Measurements from ENCODE around the gene CRISP1.
"Not testable (repeated sequence)": the region's sequence is repeated elsewhere in the genome, so short reads cannot be mapped to it uniquely, and the experiment has no call there.

CRISP1 gene, protein sequence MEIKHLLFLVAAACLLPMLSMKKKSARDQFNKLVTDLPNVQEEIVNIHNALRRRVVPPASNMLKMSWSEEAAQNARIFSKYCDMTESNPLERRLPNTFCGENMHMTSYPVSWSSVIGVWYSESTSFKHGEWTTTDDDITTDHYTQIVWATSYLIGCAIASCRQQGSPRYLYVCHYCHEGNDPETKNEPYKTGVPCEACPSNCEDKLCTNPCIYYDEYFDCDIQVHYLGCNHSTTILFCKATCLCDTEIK

DNA sequence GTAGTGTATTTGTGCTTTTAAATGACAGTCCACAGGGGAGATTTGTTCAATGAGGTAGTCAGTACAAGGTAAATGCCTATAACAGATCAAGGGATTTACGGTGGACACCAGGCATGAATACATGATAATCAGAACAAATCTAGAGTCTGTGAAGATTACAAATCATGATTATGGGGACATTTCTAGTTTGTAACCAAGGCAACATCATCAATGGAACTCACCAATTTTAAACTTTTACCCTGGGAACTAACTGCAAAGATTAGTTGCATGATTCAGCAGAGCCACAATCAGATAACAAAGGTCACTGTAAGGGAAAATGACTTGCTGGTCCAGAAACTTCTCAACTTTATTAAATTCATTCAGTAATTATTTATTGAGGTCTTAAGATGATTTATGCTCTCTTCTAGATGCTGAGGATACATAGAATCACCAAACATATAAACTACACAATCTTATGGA is at the start of gene CRISP1:
TSS of gene CRISP1 (minus strand) at position 51 of the 459 bp plus-strand sequence. CDS start 9,135 bp downstream, outside the sequence.
- DNase-seq: no peak

DNA sequence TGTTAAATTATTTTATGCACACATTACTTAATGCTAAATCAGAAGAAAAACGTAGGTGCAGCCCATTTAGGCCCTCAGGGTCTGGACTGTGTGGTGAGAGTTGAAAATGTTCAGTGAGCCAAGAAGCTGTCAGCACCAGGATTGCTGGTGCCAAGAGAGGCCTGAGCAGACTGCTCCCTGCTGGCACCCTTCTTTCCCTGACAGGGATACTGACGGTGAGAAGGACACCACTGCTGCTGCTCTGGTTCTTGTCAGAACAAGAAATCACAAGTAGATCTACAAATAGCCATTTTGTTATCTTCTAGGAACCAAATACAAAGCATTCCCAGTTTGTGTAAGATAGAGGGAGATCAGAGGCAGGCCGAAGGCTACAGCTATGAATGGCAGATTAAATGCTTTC is 48.7 kb upstream of the CRISP1 start:
- DNase-seq: no peak

DNA sequence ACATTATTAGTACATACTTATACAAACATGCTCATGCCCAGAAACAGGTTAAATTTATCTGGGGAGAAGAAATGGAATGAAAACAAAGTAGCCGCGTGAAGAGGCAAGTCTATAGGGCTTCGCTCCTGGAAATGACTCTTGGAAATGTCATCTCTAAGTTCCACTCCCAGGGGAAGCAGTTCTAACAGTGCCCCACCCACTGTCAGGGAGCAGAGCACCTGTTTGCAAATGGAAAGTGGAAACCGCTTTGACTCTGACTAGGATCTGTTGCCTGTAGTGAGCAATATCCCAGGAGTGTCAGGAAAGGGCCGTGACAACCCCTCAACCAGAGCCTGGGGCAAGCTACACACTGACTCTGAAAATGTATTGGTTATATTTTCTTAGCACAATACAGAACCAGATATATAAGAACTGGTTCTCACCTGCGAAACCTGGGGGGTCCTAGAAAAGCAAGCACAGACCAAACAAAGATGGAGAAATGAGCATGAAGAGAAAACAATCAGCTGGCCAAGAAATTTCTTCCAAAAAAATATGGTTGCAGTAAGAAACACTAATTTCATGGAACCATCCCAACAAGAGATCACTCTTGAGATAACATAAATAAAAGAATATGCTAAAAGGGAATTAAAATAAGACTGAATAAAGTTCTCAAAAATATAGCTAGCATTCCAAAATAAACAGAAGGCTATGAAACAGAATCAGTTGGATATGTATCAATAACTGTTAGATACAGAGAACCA is 47.5 kb upstream of the CRISP1 start:
- no peak for DNase-seq

- DNase-seq: no peak
These were observed 45.9 kb upstream of the CRISP1 start for GRCh38 chr6:49912196-49912595.

DNA sequence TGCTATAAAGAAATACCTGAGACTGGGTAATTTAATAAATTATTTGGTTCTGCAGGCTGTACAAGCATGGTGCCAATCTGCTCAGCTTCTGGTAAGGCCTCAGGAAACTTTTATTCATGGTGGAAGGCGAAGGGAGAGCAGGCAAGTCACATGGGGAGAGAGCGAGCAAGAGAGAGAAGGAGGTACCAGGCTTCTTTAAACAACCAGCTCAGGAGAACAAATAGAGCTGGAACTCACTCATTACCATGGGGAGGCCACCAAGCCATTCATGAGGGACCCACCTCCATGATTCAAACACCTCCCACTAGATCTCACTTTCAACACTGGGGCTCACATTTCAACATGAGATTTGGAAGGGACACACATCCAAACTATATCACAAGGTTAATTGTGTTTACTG is 44.9 kb upstream of the CRISP1 start:
- no peak for DNase-seq

- no peak for DNase-seq
These were observed 43.2 kb upstream of the CRISP1 start for GRCh38 chr6:49909563-49909962.

GRCh38 chr6:49906526-49906925 is 40.2 kb upstream of the CRISP1 start:
- DNase-seq: no peak

DNA sequence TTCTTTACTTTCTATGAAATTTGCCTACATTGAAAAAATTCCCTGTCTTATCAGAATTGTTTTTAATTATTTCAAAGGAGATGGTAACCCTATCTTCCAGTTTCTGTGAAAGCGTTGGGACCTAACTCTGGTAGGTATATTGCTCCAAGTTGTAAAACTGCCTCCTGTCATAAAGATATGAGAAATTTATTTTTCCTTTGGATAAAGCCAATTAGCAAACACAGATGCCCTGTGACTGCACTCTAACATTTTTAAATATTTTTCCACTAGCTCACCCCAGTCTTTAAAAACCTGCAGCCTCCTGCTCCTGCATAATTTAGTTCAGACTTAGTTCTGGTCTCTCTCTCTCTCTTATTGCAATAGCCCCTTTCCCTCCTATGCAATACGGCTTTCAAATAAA is 39.0 kb upstream of the CRISP1 start:
- DNase-seq: no peak

DNA sequence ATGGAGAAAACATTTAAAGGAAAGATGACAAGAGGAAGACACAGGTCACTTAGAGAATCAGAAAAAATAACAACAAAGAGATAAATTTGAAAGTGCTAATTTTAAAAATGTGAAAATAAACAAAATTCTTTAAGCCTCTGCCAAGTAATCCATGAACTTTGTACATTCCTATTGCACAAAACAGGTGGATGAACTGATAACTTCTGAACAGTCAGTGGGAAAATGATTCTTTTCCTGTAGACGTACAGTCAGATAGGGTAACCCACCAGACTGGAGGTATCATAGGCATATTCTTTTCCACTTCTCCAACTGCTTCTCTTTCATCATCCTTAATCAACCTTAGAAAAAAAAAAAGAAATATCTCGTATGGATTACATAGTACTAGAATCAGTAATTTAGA is 36.5 kb upstream of the CRISP1 start:
- DNase-seq: no peak

DNA sequence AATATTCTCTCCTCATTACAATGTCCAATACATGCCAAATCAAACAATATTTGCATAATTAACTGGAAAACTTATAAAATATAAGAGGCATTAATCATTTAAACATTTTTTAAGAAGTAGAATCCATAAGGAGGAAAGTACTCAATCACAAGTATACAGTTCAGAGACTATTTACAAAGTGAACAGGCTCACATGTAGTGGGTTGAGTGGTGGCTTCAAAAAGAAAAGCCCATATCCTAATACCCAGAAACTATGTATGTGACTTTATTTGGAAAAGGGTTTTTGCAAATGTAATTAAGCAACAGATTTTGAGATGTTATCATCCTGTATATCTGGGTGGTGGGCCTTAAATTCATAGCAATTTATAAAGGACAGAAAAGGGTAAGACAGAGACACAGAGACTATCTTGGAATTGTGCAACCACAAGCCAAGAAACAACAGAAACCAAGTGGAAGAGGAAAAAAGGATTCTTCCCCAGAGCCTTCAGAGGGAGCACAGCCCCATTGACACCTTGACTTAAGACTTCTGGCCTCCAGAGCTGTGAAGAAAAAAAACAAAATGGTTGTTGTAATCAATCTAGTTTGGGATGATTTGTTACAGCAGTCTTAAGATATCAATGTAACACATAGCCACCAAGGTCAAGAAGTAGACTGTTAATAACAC is 32.7 kb upstream of the CRISP1 start:
- DNase-seq: no peak

DNA sequence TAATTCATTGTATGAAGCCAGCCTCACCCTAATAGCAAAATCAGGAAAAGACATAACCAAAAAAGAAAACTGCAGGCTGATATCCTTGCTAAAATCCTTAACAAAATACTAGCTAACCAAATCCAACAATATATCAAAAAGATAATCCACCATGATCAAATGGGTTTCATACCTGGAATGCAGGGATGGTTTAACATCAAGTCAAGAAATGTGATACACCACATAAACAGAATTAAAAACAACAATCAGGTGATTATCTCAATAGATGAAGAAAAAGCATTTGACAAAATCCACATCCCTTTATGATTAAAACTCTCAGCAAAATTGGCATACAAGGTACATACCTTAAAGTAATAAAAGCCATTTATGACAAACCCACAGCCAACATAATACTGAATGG is 29.2 kb upstream of the CRISP1 start:
- not testable (repeated sequence) for DNase-seq

GRCh38 chr6:49892280-49892679 is 25.9 kb upstream of the CRISP1 start:
- no peak for DNase-seq

GRCh38 chr6:49890988-49891387 is 24.7 kb upstream of the CRISP1 start:
- no peak for DNase-seq

DNA sequence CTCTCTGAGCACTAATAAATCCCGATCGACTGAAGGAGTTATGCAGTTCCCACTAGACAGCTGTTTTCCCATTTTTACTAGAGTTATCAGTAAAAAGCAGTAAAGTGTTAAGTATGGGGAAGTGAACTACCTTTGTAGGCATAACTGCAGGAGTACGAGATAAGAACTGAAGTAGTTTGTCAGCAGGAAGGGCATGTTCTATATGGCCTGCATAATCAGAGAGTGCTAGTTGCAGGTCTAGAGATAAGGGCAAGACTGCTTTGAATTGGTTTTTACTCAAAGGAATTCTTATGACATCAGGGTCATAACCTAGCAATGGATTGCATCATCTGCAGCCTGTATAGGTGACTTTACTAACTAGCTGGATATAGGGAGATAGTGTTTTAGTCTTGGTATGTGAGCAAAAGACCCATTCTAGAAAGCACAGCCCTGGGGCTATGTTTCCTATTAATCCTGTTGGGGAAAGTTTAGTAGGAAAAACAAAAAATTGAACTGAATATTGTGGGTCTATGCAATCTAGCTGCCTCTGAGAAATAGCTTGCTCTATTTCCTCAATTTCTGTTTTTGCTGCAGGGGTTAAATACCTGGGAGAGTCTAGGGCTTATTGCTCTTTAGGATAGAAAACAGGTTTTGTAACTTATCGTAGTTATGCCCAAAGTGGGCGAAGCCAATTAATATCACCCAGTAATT is 22.6 kb upstream of the CRISP1 start:
- no peak for DNase-seq

GRCh38 chr6:49868951-49869529 is 2.7 kb upstream of the CRISP1 start:
- DNase-seq: no peak

DNA sequence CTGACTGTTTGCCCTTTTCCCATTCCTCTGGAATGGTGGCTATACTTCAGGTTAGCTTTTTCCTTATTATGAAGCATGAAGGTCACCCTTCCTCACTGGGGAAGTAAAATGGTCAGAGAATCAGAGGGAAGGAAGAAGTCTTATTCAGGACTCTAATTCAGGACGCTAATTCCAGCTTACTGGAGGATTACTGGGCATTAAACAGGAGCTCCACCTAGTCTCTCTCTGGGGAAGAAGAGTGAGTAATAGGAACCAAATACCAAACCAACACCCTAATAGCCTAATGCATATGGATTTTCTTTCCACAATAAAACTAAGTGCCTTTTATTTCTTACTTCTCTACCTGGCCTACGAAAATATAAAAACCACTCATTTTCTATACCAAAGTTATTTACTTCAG is 10.1 kb downstream of the CRISP1 start:
- DNase-seq: no peak

GRCh38 chr6:49855221-49855620 is 11.1 kb downstream of the CRISP1 start:
- DNase-seq: no peak

GRCh38 chr6:49852975-49853374 is 13.4 kb downstream of the CRISP1 start:
- DNase-seq: no peak

GRCh38 chr6:49849213-49849907 is 17.0 kb downstream of the CRISP1 start:
- DNase-seq: no peak

DNA sequence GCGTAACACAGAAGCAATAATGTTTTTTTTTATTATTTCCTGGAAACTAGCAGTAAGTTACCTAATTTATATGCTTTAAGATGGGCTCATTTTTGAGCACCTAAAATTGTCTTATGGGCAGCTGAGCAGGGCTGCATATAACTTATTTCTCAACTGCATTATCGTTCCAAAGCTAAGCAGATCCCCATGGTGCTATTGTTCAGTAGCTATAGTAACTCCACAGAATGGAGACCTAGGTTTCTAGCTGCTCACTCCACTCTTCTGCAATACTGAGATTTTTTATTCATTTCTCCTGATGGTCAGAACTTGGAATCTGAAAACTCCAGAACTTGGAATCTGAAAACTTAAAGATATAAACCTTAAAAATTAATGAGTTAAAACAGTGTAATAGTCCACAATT is 18.7 kb downstream of the CRISP1 start:
- no peak for DNase-seq

DNA sequence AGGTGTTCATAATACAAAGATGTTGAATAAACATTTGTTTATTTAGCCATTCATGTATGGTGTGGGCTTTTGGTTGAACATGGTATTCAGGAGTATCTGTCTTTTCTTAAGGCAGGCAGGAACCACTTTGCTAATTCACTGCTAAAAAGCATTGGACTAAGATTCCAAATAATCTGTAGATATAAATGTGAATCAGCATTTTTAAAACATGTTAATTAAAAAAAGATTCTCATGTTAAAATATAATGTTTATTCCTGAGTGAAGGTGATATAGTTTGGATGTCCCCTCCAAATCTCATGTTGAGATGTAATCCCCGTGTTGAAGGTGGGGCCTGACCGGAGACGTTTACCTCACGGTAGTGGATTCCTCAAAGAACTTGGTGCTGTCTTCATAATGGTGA is 19.3 kb downstream of the CRISP1 start:
- DNase-seq: no peak

GRCh38 chr6:49841424-49841823 is 24.9 kb downstream of the CRISP1 start:
- no peak for DNase-seq
